ENCODE data around the gene CNDP1. TPM values are rescaled to one million over a fixed set of nuclear protein-coding genes. Genes with fewer than 3 reads are reported as not detected.
"Not testable (repeated sequence)": the region's sequence is repeated elsewhere in the genome, so short reads cannot be mapped to it uniquely, and the experiment has no call there.

Gene CNDP1, protein sequence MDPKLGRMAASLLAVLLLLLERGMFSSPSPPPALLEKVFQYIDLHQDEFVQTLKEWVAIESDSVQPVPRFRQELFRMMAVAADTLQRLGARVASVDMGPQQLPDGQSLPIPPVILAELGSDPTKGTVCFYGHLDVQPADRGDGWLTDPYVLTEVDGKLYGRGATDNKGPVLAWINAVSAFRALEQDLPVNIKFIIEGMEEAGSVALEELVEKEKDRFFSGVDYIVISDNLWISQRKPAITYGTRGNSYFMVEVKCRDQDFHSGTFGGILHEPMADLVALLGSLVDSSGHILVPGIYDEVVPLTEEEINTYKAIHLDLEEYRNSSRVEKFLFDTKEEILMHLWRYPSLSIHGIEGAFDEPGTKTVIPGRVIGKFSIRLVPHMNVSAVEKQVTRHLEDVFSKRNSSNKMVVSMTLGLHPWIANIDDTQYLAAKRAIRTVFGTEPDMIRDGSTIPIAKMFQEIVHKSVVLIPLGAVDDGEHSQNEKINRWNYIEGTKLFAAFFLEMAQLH
- polyA plus RNA-seq (ENCODE audit: insufficient read length in 12 of 12) = under 1 TPM in 10 of 12 donors, not detected in 2; 0.04 to 0.70 (median 0.22) TPM
- long read RNA-seq, donor 1 = 0 reads
- long read RNA-seq, donor 2 = 0 reads
- long read RNA-seq, donor 3 = 0 reads
- long read RNA-seq, donor 4 = 0 reads
- long read RNA-seq, donor 5, partial matches to known transcripts = 0 of 26 reads
- long read RNA-seq, donor 5, other reads (novel, unspliced or antisense) = 26 of 26 reads
- long read RNA-seq, donor 6 = 0 reads
- long read RNA-seq, donor 7 = 0 reads
- long read RNA-seq, donor 8 = 0 reads
- long read RNA-seq, donor 9 = 0 reads
- long read RNA-seq, donor 10 = 0 reads
- long read RNA-seq, donor 11, partial matches to known transcripts = 0 of 9 reads
- long read RNA-seq, donor 11, other reads (novel, unspliced or antisense) = 9 of 9 reads

- no peak for DNase-seq
Observed at GRCh38 chr18:74534150-74534969, at the start of gene CNDP1. CNDP1 (plus strand) TSS chr18:74534500; CDS start chr18:74534668, 168 bp downstream.

DNA sequence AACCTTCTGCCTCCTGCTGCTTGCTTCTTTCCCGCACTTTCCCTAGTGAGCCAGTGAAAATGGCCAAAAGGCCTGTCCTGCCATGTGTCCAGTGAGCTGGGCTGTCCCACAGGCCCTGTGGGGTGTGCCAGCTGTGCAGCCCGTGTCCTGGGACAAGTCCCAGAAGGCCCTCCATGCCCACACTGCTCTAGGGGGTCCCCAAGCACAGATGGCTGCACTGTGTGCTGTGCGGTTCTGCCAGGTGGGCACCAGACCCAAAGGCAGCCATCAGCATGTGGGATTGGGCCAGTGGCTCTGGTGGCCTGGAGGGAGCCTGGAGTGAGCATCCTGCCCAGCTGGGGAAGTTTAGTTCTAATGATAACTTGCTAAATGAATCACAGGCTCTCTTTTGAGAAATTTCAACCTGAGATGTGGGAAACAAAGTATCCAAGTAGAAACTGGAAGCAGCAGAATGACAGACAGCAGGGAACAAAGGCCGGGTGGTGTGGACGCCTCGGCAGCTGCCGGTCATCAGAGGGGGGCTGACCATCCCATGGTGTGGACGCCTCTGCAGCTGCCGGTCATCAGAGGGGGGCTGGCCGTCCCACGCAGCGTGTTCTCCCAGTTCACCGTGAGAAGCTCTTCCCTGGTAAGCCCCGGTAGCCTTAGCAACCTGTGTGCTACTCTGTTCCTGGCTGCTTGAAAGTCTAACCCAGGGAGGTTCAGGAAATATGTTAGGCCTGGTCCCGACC is 48.0 kb upstream of the CNDP1 start:
- DNase-seq = no peak

- no peak for DNase-seq
Observed at GRCh38 chr18:74488354-74488753, 45.9 kb upstream of the CNDP1 start.

DNA sequence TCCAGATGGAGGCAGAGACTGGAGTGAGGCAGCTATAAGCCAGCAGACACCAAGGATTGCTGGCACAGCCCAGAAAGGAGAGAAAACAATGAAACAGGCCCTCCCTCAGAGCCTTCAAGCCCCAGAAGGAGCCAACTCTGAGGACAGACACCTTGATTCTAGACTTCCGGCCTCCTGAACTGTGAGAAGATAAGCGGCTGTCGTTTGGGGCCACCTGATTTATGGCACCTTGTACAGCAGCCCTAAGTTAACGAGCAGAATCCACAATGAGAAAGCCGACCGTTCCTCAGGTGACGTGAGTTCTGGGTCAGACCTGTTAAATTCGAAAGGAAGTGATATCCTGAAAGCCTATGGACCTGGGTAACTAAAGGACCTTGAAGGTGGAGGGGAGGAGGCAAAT is 45.4 kb upstream of the CNDP1 start:
- DNase-seq = no peak

- no peak for DNase-seq
Observed at GRCh38 chr18:74489676-74490075, 44.6 kb upstream of the CNDP1 start.

GRCh38 chr18:74492259-74492658 is 42.0 kb upstream of the CNDP1 start:
- DNase-seq = no peak

DNA sequence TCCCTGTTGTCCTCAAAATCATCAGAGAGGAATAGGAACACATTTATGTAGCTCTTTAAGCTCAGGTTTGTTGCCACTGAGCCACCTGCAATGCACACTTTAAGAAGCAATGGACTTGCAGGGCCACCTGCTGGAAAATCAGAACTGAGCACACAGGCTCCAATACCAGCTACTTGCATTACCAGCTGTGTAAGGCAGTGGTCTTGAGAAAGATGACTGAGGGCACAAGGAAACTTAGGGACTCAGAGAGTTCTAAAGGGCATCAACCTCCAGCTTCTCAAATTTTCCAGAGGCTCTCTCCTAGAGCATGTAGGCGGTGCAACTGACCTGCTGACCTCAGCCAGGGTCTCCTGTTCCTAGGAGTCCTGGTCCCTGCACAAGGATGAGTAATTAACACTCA is 40.6 kb upstream of the CNDP1 start:
- no peak for DNase-seq

DNA sequence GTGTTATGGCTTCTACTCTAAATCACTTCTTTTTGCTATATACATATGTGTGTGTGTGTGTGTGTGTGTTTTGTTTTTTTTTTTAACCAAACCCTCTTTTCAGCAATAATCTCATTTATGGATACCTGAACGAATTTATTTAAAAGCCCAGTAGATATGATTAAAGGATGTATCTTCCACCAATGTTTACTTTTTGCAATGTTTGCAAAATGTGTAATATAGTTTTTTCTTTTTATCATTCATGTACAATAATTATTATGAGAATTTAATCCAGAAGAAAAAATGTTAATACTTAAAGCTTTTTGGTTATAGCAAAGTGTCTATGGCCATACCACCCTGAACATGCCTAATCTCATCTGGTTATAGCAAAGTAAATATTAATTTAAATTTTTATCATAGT is 39.8 kb upstream of the CNDP1 start:
- DNase-seq = no peak

DNA sequence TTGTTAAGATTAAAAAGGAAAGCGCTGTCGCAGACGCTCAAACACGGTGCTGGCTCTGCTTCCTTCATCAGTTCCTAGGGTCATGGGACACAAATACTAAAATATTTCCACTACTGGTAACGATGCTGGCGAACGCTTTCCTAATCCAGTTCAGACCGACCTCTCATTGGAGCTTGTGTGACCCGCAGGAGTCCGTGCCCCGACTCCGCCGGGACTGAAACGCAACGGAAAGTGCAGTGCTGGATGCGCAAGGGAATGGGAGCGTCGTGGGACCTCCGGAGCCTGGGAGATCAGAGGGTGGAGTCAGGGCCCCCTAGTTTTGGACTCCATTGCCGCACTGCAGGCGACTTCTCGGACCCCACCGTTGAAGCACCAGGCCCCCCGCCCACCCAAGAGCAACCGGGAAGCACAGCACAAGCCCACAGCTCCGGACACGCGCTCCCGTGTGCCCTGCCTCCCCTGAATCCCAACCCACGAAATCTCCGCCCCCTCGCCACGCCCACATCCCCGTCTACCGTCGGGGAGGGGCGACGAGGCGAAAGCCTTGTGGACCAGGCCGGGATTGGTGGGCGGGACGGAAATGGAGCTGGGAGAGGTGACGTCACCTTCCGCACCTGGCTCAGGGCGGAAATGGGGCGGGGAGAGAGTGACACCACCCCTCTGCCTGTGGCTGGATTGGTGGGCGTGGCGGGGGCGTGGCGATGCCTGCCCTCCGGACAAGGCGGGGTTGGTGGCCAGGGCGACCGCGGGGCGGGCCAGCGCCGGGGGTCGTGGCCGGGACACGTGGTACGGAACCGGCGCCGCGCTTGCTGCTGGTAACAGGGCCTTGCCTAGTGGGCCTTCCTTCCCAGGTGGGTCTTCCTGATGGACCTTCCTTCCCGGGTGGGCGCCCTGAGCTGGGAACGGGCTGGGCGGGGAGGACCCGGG is 38.5 kb upstream of the CNDP1 start, which contains the start of gene CNDP2:
Gene CNDP2 (plus strand): TSS at position 783 of the 927 bp plus-strand sequence. CDS start 3,611 bp downstream, outside the sequence.
- DNase-seq = peak; percentile 100

DNA sequence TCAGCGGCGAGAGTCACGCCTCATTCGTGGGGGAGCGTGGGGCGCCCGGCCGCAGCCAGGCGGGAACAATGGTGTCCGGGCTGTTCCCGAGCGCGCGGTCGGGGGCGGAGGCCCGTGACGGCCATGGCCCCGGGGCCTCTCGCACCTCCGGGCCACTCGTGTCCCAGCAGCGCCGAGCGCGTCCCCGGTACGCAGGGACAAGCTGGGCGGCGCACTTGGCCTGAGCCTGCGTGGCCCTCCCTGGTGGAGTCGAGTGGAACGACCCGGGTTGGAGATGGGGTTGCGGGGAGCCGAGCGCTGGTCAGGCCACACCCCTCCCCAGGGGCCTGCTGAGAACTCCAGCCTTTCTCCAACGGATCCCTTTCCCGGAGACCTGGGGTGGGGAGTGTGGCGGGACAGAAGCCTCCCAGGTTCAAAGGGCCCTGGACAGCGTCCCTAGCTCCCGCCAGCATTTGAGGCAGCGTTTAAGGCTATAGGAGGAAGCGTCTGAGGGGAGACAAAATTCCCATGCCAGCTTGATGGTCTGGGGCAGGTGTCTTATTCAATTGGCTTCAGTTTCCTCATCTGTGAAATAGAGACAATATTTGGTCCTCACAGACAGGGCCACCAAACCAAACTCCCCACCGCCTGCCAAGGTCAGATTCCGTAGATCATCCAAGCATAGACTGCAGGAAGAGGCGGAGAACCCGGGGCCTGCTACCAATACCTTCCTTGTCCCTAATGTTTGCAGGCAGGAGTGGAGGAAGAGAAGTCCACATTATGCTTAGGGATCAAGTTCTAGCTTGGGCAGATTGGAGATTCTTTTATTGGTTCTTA is 37.6 kb upstream of the CNDP1 start:
- peak; percentile 59 for DNase-seq

GRCh38 chr18:74497324-74497676 is 37.0 kb upstream of the CNDP1 start:
- DNase-seq = no peak

DNA sequence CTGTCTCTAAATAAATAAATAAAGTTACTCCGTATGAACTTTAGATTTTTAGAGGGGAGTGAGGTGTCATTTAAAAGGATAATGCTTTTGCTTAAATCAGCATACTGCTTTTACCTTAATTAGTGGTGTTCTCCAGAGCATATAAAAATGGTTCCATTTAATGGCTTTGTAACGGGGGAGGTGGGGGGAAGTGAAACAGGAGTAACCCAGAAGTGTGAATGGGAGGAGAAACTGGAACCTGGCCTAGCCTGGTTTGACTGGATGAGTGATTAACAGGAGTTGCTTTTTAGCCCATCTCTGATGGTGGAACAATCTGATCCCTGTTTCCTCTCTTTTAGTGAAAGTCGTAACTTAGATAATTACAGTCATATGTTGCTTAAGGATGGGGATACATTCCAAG is 36.5 kb upstream of the CNDP1 start:
- DNase-seq = no peak

GRCh38 chr18:74498712-74499627 is 35.3 kb upstream of the CNDP1 start:
- DNase-seq = no peak

DNA sequence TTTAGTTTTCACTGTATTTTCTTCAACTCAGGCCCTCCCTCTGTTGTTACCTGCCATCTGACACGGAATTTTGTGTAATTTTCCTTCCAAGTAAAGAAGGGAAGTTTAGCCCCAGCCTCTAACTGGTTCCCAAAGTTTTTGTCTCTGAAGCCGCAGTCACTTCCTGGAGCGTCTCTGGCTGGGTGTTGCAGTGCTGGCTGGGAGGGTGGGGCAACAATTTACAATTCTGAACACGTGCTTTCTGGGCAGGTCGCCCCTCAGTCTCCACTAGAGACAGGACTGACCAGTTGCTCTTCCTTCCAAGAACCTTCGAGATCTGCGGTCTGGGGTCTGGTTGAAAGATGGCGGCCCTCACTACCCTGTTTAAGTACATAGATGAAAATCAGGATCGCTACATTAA is 34.7 kb upstream of the CNDP1 start:
- DNase-seq = peak; percentile 90

GRCh38 chr18:74500372-74500771 is 33.9 kb upstream of the CNDP1 start:
- DNase-seq = no peak

- not testable (repeated sequence) for DNase-seq
Observed at GRCh38 chr18:74500774-74501173, 33.5 kb upstream of the CNDP1 start.

- DNase-seq = no peak
Observed at GRCh38 chr18:74501386-74501785, 32.9 kb upstream of the CNDP1 start.

- DNase-seq = no peak
Observed at GRCh38 chr18:74503137-74503536, 31.2 kb upstream of the CNDP1 start.
